ENCODE measurements around the gene SLC4A1AP.
"Not testable (repeated sequence)": the region's sequence is repeated elsewhere in the genome, so short reads cannot be mapped to it uniquely, and the experiment has no call there.

Gene SLC4A1AP

DNA sequence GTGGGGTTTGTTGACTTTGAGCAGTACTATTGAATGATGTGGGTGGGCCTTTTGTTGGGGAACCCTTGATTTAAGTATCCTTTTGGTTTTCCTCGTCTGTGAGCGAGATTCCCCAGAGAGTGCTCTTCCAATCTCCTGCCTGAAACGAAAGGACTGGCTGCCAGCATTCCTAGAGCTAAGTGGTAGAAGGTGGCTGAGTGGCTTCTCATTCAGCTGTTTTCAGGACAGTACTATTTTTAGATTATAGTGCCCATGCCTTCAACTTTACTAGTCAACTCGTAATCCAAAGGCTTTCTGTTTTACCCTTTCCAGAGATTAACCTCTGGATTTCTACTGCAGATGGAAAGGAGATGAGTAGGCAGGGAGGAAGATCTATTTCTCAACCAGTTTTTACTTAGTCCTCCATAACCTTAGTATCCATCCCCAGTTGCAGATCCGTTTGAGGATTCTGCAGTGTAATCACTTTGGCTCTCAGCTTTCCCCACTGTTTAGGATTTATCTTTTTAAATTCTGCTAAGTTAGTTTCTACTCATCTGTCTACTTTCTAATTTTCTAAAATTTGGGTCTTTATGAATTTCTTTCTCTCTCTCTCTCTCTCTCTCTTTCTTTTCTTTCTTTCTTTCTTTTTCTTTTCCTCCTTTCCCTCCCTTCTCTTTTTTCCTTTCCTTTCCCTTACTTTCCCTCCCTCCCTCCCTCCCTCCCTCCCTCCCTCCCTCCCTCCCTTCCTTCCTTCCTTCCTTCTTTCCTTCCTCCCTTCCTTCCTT is 9.2 kb downstream of the SLC4A1AP start:
- H3K36me3 Mint-ChIP-seq = peaks cover 58% of the 10 kb centered on the region
- H3K27ac Mint-ChIP-seq = no peak overlapping the region

GRCh38 chr2:27680571-27680970 is 16.9 kb downstream of the SLC4A1AP start:
- no peaks in the 10 kb centered on the region for H3K9me3 Mint-ChIP-seq
- peaks cover 7% of the 10 kb centered on the region for H3K4me1 Mint-ChIP-seq
- ATAC-seq = no peak
- H3K4me3 Mint-ChIP-seq = no peak overlapping the region
- no peaks in the 10 kb centered on the region for H3K27me3 Mint-ChIP-seq
- H3K27ac Mint-ChIP-seq = no peak overlapping the region
- H3K36me3 Mint-ChIP-seq = peaks cover 63% of the 10 kb centered on the region

More for the DNA sequence above, 9.2 kb downstream of the SLC4A1AP start:
- no peak for ATAC-seq
- peaks cover 12% of the 10 kb centered on the region for H3K4me1 Mint-ChIP-seq
- H3K4me3 Mint-ChIP-seq = no peak overlapping the region
- no peaks in the 10 kb centered on the region for H3K9me3 Mint-ChIP-seq
- H3K27me3 Mint-ChIP-seq = no peaks in the 10 kb centered on the region

GRCh38 chr2:27681841-27682240 is 18.2 kb downstream of the SLC4A1AP start:
- peaks cover 7% of the 10 kb centered on the region for H3K4me1 Mint-ChIP-seq
- no peak overlapping the region for H3K4me3 Mint-ChIP-seq
- no peaks in the 10 kb centered on the region for H3K9me3 Mint-ChIP-seq
- no peak overlapping the region for H3K27ac Mint-ChIP-seq
- H3K36me3 Mint-ChIP-seq = peaks cover 64% of the 10 kb centered on the region
- ATAC-seq = no peak
- no peaks in the 10 kb centered on the region for H3K27me3 Mint-ChIP-seq

- not testable (repeated sequence) for H3K27me3 Mint-ChIP-seq, ATAC-seq, H3K4me3 Mint-ChIP-seq, H3K9me3 Mint-ChIP-seq, H3K27ac Mint-ChIP-seq, H3K4me1 Mint-ChIP-seq
- H3K36me3 Mint-ChIP-seq = peaks cover 63% of the 10 kb centered on the region
Measured at GRCh38 chr2:27682334-27682771, 18.7 kb downstream of the SLC4A1AP start.

GRCh38 chr2:27683390-27684071 is 19.8 kb downstream of the SLC4A1AP start:
- Mint-ChIP-seq H3K4me1 (peaks cover 7% of the 10 kb centered on the region), H3K36me3 (peaks cover 63% of the 10 kb centered on the region)

DNA sequence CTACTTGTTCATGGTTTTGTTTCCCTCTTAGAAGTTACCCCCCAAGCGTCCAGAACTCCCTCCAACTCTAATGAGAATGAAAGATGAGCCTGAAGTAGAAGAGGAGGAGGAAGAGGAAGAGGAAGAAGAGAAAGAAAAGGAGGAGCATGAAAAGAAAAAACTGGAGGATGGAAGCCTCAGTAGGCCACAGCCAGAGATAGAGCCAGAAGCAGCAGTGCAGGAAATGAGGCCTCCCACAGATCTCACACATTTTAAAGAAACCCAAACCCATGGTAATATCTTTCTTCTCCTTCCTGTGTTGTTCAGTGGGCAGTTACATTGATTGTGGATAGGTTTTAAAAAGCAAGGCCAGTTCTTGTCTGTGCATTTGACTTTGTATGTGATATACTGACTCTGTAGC is 21.3 kb downstream of the SLC4A1AP start:
- not testable (repeated sequence) for H3K9me3 Mint-ChIP-seq, H3K27me3 Mint-ChIP-seq, H3K4me3 Mint-ChIP-seq, H3K4me1 Mint-ChIP-seq, ATAC-seq, H3K27ac Mint-ChIP-seq
- peaks cover 59% of the 10 kb centered on the region for H3K36me3 Mint-ChIP-seq

More at GRCh38 chr2:27683390-27684071, 19.8 kb downstream of the SLC4A1AP start:
- no peaks in the 10 kb centered on the region for H3K27me3 Mint-ChIP-seq
- no peak overlapping the region for H3K4me3 Mint-ChIP-seq
- H3K27ac Mint-ChIP-seq = no peak overlapping the region
- H3K9me3 Mint-ChIP-seq = no peaks in the 10 kb centered on the region
- peak; percentile 83 for ATAC-seq

- no peaks in the 10 kb centered on the region for H3K9me3 Mint-ChIP-seq
- no peak for ATAC-seq
- H3K4me3 Mint-ChIP-seq = no peak overlapping the region
- peaks cover 59% of the 10 kb centered on the region for H3K36me3 Mint-ChIP-seq
- H3K27ac Mint-ChIP-seq = no peak overlapping the region
- no peaks in the 10 kb centered on the region for H3K27me3 Mint-ChIP-seq
- H3K4me1 Mint-ChIP-seq = peaks cover 7% of the 10 kb centered on the region
Measured at GRCh38 chr2:27685577-27685976, 21.9 kb downstream of the SLC4A1AP start.

GRCh38 chr2:27687232-27687631 is 23.5 kb downstream of the SLC4A1AP start:
- H3K9me3 Mint-ChIP-seq = no peaks in the 10 kb centered on the region
- no peak overlapping the region for H3K27ac Mint-ChIP-seq
- H3K4me1 Mint-ChIP-seq = peaks cover 7% of the 10 kb centered on the region
- ATAC-seq = no peak
- H3K36me3 Mint-ChIP-seq = peaks cover 62% of the 10 kb centered on the region
- no peaks in the 10 kb centered on the region for H3K27me3 Mint-ChIP-seq
- no peak overlapping the region for H3K4me3 Mint-ChIP-seq

- no peaks in the 10 kb centered on the region for H3K27me3 Mint-ChIP-seq
- peaks cover 58% of the 10 kb centered on the region for H3K36me3 Mint-ChIP-seq
- no peak for ATAC-seq
- H3K27ac Mint-ChIP-seq = no peak overlapping the region
- no peaks in the 10 kb centered on the region for H3K4me1 Mint-ChIP-seq
- H3K4me3 Mint-ChIP-seq = no peak overlapping the region
- H3K9me3 Mint-ChIP-seq = no peaks in the 10 kb centered on the region
Measured at GRCh38 chr2:27689424-27689823, 25.7 kb downstream of the SLC4A1AP start.

DNA sequence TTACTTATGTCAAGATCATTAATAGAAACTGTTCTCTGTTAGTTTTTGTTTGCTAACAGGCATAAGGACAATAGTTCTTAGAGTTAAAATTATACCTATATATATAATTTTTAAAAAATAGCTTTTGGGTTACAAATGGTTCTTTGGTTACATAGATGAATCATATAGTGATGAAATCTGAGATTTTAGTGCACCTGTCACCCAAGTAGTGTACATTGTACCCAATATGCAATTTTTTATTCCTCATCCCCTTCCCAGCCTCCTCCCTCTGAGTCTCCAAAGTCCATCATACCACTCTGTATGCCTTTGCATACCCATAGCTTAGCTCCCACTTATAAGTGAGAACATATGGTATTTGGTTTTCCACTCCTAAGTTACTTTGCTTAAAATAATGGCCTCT is 26.4 kb downstream of the SLC4A1AP start:
- no peak overlapping the region for H3K4me3 Mint-ChIP-seq
- H3K9me3 Mint-ChIP-seq = no peaks in the 10 kb centered on the region
- ATAC-seq = no peak
- peaks cover 53% of the 10 kb centered on the region for H3K36me3 Mint-ChIP-seq
- H3K4me1 Mint-ChIP-seq = no peaks in the 10 kb centered on the region
- H3K27me3 Mint-ChIP-seq = no peaks in the 10 kb centered on the region
- H3K27ac Mint-ChIP-seq = no peak overlapping the region

DNA sequence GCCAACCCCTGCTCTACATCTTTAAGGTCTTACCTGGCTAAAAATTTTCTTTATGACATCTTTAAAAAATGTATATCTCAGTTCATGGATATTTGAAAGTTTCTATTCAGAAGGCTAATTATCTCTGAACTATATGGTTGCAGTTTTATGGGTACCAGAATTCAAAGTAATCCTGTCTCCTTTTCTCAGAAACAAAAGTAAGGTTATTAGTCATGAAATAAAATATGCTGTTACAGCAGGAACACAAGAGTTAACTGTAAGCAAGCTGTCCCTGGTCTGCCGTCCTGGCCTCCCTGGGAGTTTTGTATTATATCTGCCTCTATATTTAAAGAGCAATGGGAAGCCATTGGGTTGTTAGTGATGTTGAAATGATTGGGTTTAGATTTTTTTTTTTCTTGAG is 34.0 kb downstream of the SLC4A1AP start:
- H3K36me3 Mint-ChIP-seq = peaks cover 26% of the 10 kb centered on the region
- H3K9me3 Mint-ChIP-seq = no peaks in the 10 kb centered on the region
- no peaks in the 10 kb centered on the region for H3K27me3 Mint-ChIP-seq
- H3K27ac Mint-ChIP-seq = no peak overlapping the region
- no peak for ATAC-seq
- no peaks in the 10 kb centered on the region for H3K4me1 Mint-ChIP-seq
- H3K4me3 Mint-ChIP-seq = no peak overlapping the region

DNA sequence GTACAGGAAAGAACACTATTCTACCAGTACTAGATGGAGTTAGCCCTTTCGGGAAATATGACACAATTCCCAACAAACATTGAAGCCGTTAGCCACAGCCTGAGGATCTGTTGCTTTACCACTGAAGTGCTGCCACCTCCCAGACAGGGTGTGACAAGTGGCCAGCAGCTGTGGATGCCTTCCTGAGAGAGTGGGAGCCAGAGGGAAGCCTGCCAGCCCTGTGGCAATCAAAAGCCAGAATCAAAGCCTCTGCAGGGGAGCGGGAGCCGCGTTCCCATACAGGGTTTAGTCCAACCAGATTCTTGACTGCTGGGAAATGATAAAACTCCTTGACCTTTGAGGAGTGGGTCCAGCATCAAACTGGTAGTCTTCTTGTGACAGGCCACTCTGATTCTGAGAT is 38.0 kb downstream of the SLC4A1AP start:
- peaks cover 8% of the 10 kb centered on the region for H3K4me1 Mint-ChIP-seq
- no peaks in the 10 kb centered on the region for H3K9me3 Mint-ChIP-seq
- H3K36me3 Mint-ChIP-seq = peaks cover 10% of the 10 kb centered on the region
- no peak for ATAC-seq
- H3K27me3 Mint-ChIP-seq = no peaks in the 10 kb centered on the region
- H3K4me3 Mint-ChIP-seq = no peak overlapping the region
- H3K27ac Mint-ChIP-seq = no peak overlapping the region

GRCh38 chr2:27702302-27702701 is 38.6 kb downstream of the SLC4A1AP start:
- peak overlapping the region; percentile 18 for H3K27ac Mint-ChIP-seq
- no peaks in the 10 kb centered on the region for H3K9me3 Mint-ChIP-seq

DNA sequence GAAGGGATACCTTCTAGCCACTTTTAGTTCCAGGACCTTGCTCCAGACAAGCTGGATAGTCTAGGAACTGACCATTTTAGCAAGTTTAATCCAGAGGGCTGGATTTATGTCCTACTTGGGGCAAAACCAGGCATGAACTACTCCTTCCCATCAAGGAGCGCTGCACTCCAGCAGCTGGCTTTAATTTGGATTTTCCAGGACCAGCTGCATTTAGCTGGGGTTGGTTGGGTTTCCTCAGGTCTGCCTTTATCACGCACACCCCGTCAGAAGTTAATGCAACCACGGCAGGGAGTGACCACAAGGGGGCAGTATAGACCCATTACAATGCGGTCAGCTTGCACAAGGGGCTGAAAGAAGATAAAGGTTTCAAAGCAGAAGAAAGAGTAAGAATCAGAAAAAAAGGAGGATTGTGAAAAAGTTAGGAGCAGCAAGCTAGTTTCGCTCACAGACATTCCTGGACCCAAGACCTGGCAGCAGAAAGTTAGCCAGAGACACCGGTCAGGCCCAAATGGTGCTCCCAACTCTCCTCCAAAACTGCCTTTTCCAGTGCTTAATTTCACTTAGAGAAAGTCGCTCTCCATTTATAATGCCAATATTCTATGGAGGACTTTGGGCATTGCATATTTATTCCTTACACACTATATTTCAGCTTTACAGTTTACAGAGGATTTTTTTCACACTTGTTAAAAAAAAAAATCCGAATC is 40.1 kb downstream of the SLC4A1AP start:
- peaks cover under 1% of the 10 kb centered on the region for H3K36me3 Mint-ChIP-seq
- H3K4me1 Mint-ChIP-seq = peaks cover 8% of the 10 kb centered on the region
- no peak overlapping the region for H3K4me3 Mint-ChIP-seq
- peak; percentile 78 for ATAC-seq
- H3K27ac Mint-ChIP-seq = no peak overlapping the region
- peaks cover 9% of the 10 kb centered on the region for H3K27me3 Mint-ChIP-seq
- H3K9me3 Mint-ChIP-seq = no peaks in the 10 kb centered on the region

More at GRCh38 chr2:27702302-27702701, 38.6 kb downstream of the SLC4A1AP start:
- no peak for ATAC-seq
- Mint-ChIP-seq H3K27me3 (no peaks in the 10 kb centered on the region), H3K36me3 (peaks cover 9% of the 10 kb centered on the region), H3K4me1 (peaks cover 8% of the 10 kb centered on the region), H3K4me3 (no peak overlapping the region)

GRCh38 chr2:27704342-27704876 is 40.7 kb downstream of the SLC4A1AP start:
- H3K4me1 Mint-ChIP-seq = peaks cover 8% of the 10 kb centered on the region
- no peaks in the 10 kb centered on the region for H3K9me3 Mint-ChIP-seq
- no peak overlapping the region for H3K27ac Mint-ChIP-seq
- H3K4me3 Mint-ChIP-seq = no peak overlapping the region
- H3K36me3 Mint-ChIP-seq = no peaks in the 10 kb centered on the region
- ATAC-seq = no peak
- H3K27me3 Mint-ChIP-seq = peaks cover 10% of the 10 kb centered on the region

All from stimulated activated memory B cell treated with anti-CD40 and anti-IgM and Interleukin-4, amounts not matched to agents 10 μg/mL and 1 μg/mL and 100 μg/mL, for 72 hours (primary cell).